Measurements from ENCODE around the gene GUCY1A1. TPM values are rescaled to one million over a fixed set of nuclear protein-coding genes. Genes with fewer than 3 reads are reported as not detected.

Gene GUCY1A1
- total and polyA plus RNA-seq, 4 experiments from 2014 or later, result not detected

GRCh38 chr4:155722816-155723499 lies 56.3 kb downstream of the GUCY1A1 start:
- H3K27me3 ChIP-seq (ENCODE audit: insufficient read depth, low read length), result no peaks in the 10 kb centered on the region
- Mint-ChIP-seq H3K27me3 (peaks cover 3% of the 10 kb centered on the region in 2 donors), H3K4me3 (no peak overlapping the region), H3K27ac (no peak overlapping the region), H3K9me3 (peaks cover 0 to 2% (median 0%) of the 10 kb centered on the region in 8 donors), H3K4me1 (no peaks in the 10 kb centered on the region), H3K36me3 (no peaks in the 10 kb centered on the region)
- DNase-seq, result no peak
- H3K36me3 ChIP-seq (ENCODE audit: insufficient read depth, low read length), result no peaks in the 10 kb centered on the region
- ChIA-PET CTCF (ENCODE audit: partially characterized antibody) (no interaction called here), POLR2A (ENCODE audit: partially characterized antibody) (no interaction called here)
- no peak overlapping the region for H3K4me3 ChIP-seq (ENCODE audit: low read length in 2 of 2)
- H3K9me3 ChIP-seq (ENCODE audit: control insufficient read depth in 1 of 2, low read length in 2 of 2), result no peaks in the 10 kb centered on the region
- no peak overlapping the region for H3K27ac ChIP-seq (ENCODE audit: low read depth, low read length)
- intact Hi-C loops (cut with micrococcal nuclease), result no loop called here
- no peaks in the 10 kb centered on the region for H3K4me1 ChIP-seq (ENCODE audit: insufficient read depth, low read length)

- POLR2A ChIA-PET (ENCODE audit: partially characterized antibody), result no interaction called here
Observed at GRCh38 chr4:155724731-155725130, 58.1 kb downstream of the GUCY1A1 start.

GRCh38 chr4:155734065-155734464 lies 67.4 kb downstream of the GUCY1A1 start:
- no peaks in the 10 kb centered on the region for H3K36me3 Mint-ChIP-seq
- peaks cover 0 to 2% of the 10 kb centered on the region in 2 donors for H3K27me3 Mint-ChIP-seq
- H3K27me3 ChIP-seq (ENCODE audit: insufficient read depth, low read length), result no peaks in the 10 kb centered on the region
- H3K9me3 ChIP-seq (ENCODE audit: control insufficient read depth in 1 of 2, low read length in 2 of 2), result no peaks in the 10 kb centered on the region
- no peak overlapping the region for H3K4me3 Mint-ChIP-seq
- intact Hi-C loops (cut with micrococcal nuclease), result no loop called here
- DNase-seq, result no peak
- H3K4me3 ChIP-seq (ENCODE audit: low read length in 2 of 2), result no peak overlapping the region
- no peaks in the 10 kb centered on the region for H3K4me1 ChIP-seq (ENCODE audit: insufficient read depth, low read length)
- no peaks in the 10 kb centered on the region for H3K4me1 Mint-ChIP-seq
- no peak overlapping the region for H3K27ac Mint-ChIP-seq
- CTCF ChIA-PET (ENCODE audit: partially characterized antibody), result no interaction called here
- H3K36me3 ChIP-seq (ENCODE audit: insufficient read depth, low read length), result no peaks in the 10 kb centered on the region
- POLR2A ChIA-PET (ENCODE audit: partially characterized antibody), result no interaction called here
- H3K9me3 Mint-ChIP-seq, result peaks cover 0 to 3% (median 0%) of the 10 kb centered on the region in 8 donors
- no peak overlapping the region for H3K27ac ChIP-seq (ENCODE audit: low read depth, low read length)

More at GRCh38 chr4:155724731-155725130, 58.1 kb downstream of the GUCY1A1 start:
- H3K27me3 Mint-ChIP-seq, result peaks cover 3% of the 10 kb centered on the region in 2 donors
- no peaks in the 10 kb centered on the region for H3K27me3 ChIP-seq (ENCODE audit: insufficient read depth, low read length)
- H3K9me3 Mint-ChIP-seq, result peaks cover 0 to 2% (median 0%) of the 10 kb centered on the region in 8 donors
- H3K36me3 ChIP-seq (ENCODE audit: insufficient read depth, low read length), result no peaks in the 10 kb centered on the region
- H3K4me3 Mint-ChIP-seq, result no peak overlapping the region
- H3K27ac ChIP-seq (ENCODE audit: low read depth, low read length), result no peak overlapping the region
- H3K36me3 Mint-ChIP-seq, result no peaks in the 10 kb centered on the region
- H3K4me1 Mint-ChIP-seq, result no peaks in the 10 kb centered on the region
- H3K27ac Mint-ChIP-seq, result no peak overlapping the region
- CTCF ChIA-PET (ENCODE audit: partially characterized antibody), result no interaction called here
- no peak for DNase-seq
- no peak overlapping the region for H3K4me3 ChIP-seq (ENCODE audit: low read length in 2 of 2)
- H3K4me1 ChIP-seq (ENCODE audit: insufficient read depth, low read length), result no peaks in the 10 kb centered on the region
- H3K9me3 ChIP-seq (ENCODE audit: control insufficient read depth in 1 of 2, low read length in 2 of 2), result no peaks in the 10 kb centered on the region
- intact Hi-C loops (cut with micrococcal nuclease), result no loop called here

- no peaks in the 10 kb centered on the region for H3K9me3 ChIP-seq (ENCODE audit: control insufficient read depth in 1 of 2, low read length in 2 of 2)
- Mint-ChIP-seq H3K4me1 (no peaks in the 10 kb centered on the region), H3K27me3 (peaks cover 0 to 2% of the 10 kb centered on the region in 2 donors), H3K4me3 (no peak overlapping the region), H3K36me3 (no peaks in the 10 kb centered on the region), H3K9me3 (peaks cover 0 to 3% (median 0%) of the 10 kb centered on the region in 8 donors), H3K27ac (no peak overlapping the region)
- H3K4me1 ChIP-seq (ENCODE audit: insufficient read depth, low read length), result no peaks in the 10 kb centered on the region
- no peaks in the 10 kb centered on the region for H3K27me3 ChIP-seq (ENCODE audit: insufficient read depth, low read length)
- POLR2A ChIA-PET (ENCODE audit: partially characterized antibody), result no interaction called here
- no peaks in the 10 kb centered on the region for H3K36me3 ChIP-seq (ENCODE audit: insufficient read depth, low read length)
- no peak for DNase-seq
- no peak overlapping the region for H3K27ac ChIP-seq (ENCODE audit: low read depth, low read length)
- no peak overlapping the region for H3K4me3 ChIP-seq (ENCODE audit: low read length in 2 of 2)
- intact Hi-C loops (cut with micrococcal nuclease), result no loop called here
- CTCF ChIA-PET (ENCODE audit: partially characterized antibody), result no interaction called here
Observed at GRCh38 chr4:155734951-155735350, 68.3 kb downstream of the GUCY1A1 start.

GRCh38 chr4:155735496-155735895 lies 68.8 kb downstream of the GUCY1A1 start:
- POLR2A ChIA-PET (ENCODE audit: partially characterized antibody), result no interaction called here
- Mint-ChIP-seq H3K4me3 (no peak overlapping the region), H3K27ac (no peak overlapping the region), H3K27me3 (peaks cover 0 to 2% of the 10 kb centered on the region in 2 donors), H3K36me3 (no peaks in the 10 kb centered on the region), H3K9me3 (peaks cover 0 to 3% (median 0%) of the 10 kb centered on the region in 8 donors), H3K4me1 (no peaks in the 10 kb centered on the region)
- DNase-seq, result no peak
- CTCF ChIA-PET (ENCODE audit: partially characterized antibody), result no interaction called here
- H3K4me1 ChIP-seq (ENCODE audit: insufficient read depth, low read length), result no peaks in the 10 kb centered on the region
- H3K4me3 ChIP-seq (ENCODE audit: low read length in 2 of 2), result no peak overlapping the region
- intact Hi-C loops (cut with micrococcal nuclease), result no loop called here
- no peaks in the 10 kb centered on the region for H3K27me3 ChIP-seq (ENCODE audit: insufficient read depth, low read length)
- H3K36me3 ChIP-seq (ENCODE audit: insufficient read depth, low read length), result no peaks in the 10 kb centered on the region
- H3K27ac ChIP-seq (ENCODE audit: low read depth, low read length), result no peak overlapping the region
- H3K9me3 ChIP-seq (ENCODE audit: control insufficient read depth in 1 of 2, low read length in 2 of 2), result no peaks in the 10 kb centered on the region

GRCh38 chr4:155738548-155738947 lies 71.9 kb downstream of the GUCY1A1 start:
- H3K9me3 ChIP-seq (ENCODE audit: control insufficient read depth in 1 of 2, low read length in 2 of 2), result no peaks in the 10 kb centered on the region
- intact Hi-C loops (cut with micrococcal nuclease), result no loop called here
- H3K9me3 Mint-ChIP-seq, result peaks cover 0 to 3% (median 0%) of the 10 kb centered on the region in 8 donors
- H3K4me3 Mint-ChIP-seq, result no peak overlapping the region
- no peaks in the 10 kb centered on the region for H3K36me3 ChIP-seq (ENCODE audit: insufficient read depth, low read length)
- H3K27me3 Mint-ChIP-seq, result peaks cover 0 to 1% of the 10 kb centered on the region in 2 donors
- POLR2A ChIA-PET (ENCODE audit: partially characterized antibody), result no interaction called here
- H3K4me1 Mint-ChIP-seq, result no peaks in the 10 kb centered on the region
- no peak overlapping the region for H3K4me3 ChIP-seq (ENCODE audit: low read length in 2 of 2)
- no peak overlapping the region for H3K27ac Mint-ChIP-seq
- no peak for DNase-seq
- no peaks in the 10 kb centered on the region for H3K27me3 ChIP-seq (ENCODE audit: insufficient read depth, low read length)
- H3K27ac ChIP-seq (ENCODE audit: low read depth, low read length), result no peak overlapping the region
- no peaks in the 10 kb centered on the region for H3K4me1 ChIP-seq (ENCODE audit: insufficient read depth, low read length)
- CTCF ChIA-PET (ENCODE audit: partially characterized antibody), result no interaction called here
- H3K36me3 Mint-ChIP-seq, result no peaks in the 10 kb centered on the region

GRCh38 chr4:155741546-155741945 lies 74.9 kb downstream of the GUCY1A1 start:
- peaks cover 0 to 3% of the 10 kb centered on the region in 2 donors for H3K27me3 Mint-ChIP-seq
- POLR2A ChIA-PET (ENCODE audit: partially characterized antibody), result no interaction called here
- H3K27ac Mint-ChIP-seq, result no peak overlapping the region
- no peaks in the 10 kb centered on the region for H3K4me1 Mint-ChIP-seq
- no peaks in the 10 kb centered on the region for H3K36me3 Mint-ChIP-seq
- Histone ChIP-seq H3K27me3 (ENCODE audit: insufficient read depth, low read length) (no peaks in the 10 kb centered on the region), H3K27ac (ENCODE audit: low read depth, low read length) (no peak overlapping the region), H3K9me3 (ENCODE audit: control insufficient read depth in 1 of 2, low read length in 2 of 2) (no peaks in the 10 kb centered on the region), H3K36me3 (ENCODE audit: insufficient read depth, low read length) (no peaks in the 10 kb centered on the region), H3K4me1 (ENCODE audit: insufficient read depth, low read length) (no peaks in the 10 kb centered on the region), H3K4me3 (ENCODE audit: low read length in 2 of 2) (no peak overlapping the region)
- intact Hi-C loops (cut with micrococcal nuclease), result no loop called here
- H3K9me3 Mint-ChIP-seq, result peaks cover 0 to 3% (median 0%) of the 10 kb centered on the region in 8 donors
- DNase-seq, result no peak
- CTCF ChIA-PET (ENCODE audit: partially characterized antibody), result no interaction called here
- no peak overlapping the region for H3K4me3 Mint-ChIP-seq

All from CD4-positive, alpha-beta memory T cell (primary cell).